NK-92 (cell line): Measurements from ENCODE around the gene PLTP.
"Not testable (repeated sequence)": the region's sequence is repeated elsewhere in the genome, so short reads cannot be mapped to it uniquely, and the experiment has no call there.

Experiments used
- DNase-seq: peaks from one replicate; lab custom pipeline; 2025; ENCODE audit not compliant: unreplicated experiment; lab: John Stamatoyannopoulos, UW

Gene PLTP

DNA sequence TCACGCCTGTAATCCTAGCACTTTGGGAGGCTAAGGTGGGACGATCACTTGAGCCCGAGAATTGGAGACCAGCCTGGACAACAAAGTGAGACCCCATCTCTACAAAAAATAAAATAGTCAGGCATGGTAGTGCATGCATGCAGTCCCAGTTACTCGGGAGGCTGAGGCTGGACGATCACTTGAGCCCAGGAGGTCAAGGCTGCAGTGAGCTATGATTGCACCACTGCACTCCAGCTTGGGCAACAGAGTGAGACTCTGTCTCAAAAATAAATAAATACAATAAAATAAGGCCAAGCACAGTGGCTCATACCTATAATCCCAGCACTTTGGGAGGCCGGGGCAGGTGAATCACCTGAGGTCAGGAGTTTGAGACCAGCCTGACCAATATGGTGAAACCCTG, 10.6 kb downstream of the PLTP start:
- DNase-seq, result not testable (repeated sequence)

DNA sequence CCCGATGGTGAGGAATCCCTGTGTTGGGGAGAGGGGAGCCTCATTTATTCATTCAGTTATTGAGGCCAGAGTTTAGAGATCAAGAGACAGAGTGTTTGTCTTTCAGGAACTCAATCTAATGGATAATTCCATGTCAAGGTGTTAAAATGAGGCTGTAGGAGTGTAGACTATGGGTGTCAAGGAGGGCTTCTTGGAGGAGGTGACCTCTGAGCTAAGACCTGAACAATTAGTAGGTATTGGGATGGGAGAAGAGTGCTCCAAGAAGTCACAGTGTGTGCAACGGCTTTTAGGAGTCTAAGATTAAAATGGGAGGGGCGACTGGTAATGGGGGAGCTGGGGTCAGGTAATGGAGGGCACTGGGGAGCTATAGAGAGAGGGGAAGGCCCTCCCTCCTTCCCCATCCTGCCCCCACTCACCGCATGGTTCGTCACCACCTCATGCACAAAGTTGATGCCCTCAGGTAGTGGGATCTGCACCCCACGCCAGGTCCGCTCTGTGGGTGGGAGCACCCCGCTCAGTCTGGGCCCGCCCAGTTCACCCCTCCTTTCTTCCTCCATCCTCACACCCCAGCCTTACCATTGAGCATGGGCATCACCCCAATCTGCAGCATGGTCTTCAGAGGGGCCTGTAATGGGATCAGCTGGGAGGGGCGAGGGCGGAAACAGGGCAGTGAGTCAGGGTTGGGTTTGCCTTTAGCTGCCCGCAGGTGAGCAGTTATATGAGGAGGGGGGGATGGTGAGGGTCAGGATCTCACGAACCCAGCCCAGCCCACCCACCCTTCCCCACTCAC, 12.7 kb downstream of the PLTP start:
- no peak for DNase-seq

DNA sequence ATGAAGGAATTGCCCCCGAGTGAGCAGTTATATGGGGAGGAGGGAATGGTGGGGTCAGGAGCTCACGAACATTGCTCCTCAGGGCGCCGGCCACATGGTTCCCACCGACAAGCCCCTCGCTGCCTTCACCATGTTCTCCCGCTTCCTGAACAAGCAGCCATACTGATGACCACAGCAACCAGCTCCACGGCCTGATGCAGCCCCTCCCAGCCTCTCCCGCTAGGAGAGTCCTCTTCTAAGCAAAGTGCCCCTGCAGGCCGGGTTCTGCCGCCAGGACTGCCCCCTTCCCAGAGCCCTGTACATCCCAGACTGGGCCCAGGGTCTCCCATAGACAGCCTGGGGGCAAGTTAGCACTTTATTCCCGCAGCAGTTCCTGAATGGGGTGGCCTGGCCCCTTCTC, 13.7 kb downstream of the PLTP start:
- no peak for DNase-seq

DNA sequence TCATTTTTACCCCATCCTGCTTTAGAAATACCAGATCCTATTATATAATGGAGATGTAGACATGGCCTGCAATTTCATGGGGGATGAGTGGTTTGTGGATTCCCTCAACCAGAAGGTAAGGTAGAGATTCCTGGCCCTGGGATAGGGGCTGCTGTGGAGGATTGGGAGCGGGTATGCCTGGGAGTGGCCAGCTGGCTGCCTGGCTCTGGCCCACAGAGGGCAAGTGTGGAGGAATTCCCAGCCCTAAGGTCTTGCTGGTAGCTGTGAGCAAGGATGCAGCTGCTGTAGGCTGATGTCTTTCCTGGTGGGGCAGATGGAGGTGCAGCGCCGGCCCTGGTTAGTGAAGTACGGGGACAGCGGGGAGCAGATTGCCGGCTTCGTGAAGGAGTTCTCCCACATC, 14.3 kb downstream of the PLTP start:
- DNase-seq, result no peak

DNA sequence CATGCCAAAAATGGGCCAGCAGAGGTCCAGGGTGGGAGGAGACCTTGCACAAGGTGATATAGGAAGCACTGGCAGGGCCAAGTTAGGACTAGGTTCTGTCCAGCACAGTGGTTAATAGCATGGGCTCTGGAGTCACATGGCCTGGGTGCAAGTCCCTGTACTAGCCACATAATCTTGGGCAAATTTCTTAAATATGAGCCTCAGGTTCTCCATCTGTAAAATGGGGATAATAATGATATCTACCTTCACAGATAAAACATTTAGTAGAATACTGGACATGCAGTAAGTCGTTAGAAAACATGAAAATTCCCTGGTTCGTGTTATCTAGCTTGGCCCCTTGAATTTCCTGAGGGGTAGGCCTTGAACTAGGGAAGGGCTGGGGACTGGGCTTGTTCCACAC, 14.7 kb downstream of the PLTP start:
- no peak for DNase-seq

DNA sequence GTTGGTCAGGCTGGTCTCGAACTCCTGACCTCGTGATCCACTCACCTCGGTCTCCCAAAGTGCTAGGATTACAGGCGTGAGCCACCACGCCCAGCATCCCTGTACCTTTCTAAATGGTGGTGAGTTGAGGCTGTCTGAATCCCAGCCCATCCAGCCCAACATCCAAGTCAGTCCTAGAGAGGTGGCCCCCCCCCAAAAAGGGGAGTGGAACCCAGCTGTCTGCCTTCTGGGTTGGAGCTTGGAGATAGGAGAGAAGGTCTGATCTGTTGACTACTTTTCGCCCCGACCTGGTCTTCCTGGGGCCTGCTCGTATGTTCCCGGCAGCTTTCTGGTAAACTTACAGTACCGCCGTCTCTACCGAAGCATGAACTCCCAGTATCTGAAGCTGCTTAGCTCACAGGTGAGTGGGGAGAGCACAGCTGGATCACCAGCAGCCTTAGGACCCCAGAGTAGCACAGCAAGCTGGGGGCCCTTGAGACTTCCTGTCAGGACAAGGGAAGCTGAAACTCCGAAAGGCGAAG, 15.3 kb downstream of the PLTP start:
- no peak for DNase-seq

DNA sequence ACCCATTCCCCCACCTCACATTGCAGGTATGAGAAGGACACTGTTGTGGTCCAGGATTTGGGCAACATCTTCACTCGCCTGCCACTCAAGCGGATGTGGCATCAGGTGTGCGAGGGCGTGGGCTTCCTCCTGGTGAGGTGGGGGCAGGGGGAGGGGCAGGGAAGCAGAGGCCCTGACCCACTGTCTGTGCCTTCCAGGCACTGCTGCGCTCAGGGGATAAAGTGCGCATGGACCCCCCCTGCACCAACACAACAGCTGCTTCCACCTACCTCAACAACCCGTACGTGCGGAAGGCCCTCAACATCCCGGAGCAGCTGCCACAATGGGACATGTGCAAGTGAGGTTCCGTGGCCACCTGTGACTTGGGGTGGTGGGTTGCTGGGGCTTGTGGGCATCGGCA, 17.2 kb downstream of the PLTP start:
- DNase-seq, result no peak

DNA sequence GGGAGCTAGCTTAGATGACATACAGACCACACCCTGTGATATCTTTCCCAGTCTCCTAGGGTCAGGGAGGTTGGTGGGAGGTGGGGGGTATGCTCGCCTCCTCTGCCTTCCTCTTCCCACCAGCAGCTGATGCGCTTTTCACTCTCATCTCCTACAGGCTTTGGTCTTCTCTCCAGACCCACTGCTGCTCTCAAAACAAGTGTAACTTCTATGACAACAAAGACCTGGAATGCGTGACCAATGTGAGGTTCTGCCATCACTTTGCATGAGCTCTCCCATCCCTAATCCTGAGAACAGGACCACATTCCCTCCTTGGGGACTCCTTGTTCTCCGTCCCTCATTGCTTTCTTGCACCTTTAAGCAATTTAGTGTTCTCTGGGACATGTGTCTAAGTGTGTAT, 18.1 kb downstream of the PLTP start:
- no peak for DNase-seq

DNA sequence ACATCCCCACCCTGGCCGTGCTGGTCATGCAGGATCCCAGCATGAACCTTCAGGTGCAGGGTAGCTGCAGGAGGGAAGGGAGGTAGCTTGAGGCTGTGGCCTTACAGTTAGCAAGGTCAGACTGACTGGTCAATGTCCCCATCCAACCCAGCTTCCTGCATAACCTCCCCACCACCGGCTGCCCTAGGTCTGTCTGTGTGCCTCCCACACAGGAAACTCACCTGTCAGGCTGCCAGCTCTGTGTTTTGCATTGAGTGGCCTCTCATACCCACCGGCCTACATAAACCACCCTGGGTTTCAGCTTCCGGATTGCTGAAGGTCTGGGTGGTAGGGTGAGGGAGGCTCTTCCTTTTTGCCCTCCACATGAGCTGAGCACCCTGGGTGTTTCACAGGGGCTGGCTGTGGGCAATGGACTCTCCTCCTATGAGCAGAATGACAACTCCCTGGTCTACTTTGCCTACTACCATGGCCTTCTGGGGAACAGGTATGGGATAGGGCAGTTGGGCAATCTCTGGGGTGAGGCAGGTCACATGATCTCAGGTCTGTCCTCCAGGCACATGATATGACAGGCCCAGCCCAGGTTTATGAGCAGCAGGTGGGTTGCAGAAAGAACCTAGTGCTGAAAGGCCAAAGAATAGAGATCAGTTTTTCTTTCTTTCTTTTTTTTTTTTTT, 19.0 kb downstream of the PLTP start:
- DNase-seq, result no peak

DNA sequence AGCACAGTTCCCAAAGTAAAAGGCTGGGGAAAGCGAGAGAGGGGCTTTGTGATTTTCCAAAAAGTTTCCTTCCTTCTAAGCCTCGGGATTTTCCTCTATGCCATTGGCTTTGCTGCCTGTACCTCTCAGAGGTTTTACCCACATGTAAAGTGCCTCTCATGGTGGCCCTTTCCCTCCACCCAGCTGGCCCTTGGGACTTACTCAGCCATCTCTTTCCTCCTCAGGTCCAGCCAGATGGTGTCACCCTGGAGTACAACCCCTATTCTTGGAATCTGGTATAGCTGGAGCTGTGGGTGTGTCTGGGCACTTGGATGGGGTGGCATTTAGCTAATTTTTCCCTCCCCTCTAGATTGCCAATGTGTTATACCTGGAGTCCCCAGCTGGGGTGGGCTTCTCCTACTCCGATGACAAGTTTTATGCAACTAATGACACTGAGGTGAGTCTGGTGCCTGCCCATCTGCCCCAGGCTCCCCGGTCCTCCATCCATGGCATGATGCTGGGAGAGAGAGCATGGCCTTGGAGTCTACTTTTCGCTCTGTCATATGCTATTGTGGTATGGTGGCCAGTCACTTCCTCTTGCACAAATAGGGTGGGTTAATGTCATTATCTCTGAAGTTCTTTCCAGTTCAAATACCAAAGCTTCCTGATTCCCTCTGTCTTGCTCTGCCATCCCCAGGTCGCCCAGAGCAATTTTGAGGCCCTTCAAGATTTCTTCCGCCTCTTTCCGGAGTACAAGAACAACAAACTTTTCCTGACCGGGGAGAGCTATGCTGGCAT, 19.7 kb downstream of the PLTP start:
- no peak for DNase-seq

DNA sequence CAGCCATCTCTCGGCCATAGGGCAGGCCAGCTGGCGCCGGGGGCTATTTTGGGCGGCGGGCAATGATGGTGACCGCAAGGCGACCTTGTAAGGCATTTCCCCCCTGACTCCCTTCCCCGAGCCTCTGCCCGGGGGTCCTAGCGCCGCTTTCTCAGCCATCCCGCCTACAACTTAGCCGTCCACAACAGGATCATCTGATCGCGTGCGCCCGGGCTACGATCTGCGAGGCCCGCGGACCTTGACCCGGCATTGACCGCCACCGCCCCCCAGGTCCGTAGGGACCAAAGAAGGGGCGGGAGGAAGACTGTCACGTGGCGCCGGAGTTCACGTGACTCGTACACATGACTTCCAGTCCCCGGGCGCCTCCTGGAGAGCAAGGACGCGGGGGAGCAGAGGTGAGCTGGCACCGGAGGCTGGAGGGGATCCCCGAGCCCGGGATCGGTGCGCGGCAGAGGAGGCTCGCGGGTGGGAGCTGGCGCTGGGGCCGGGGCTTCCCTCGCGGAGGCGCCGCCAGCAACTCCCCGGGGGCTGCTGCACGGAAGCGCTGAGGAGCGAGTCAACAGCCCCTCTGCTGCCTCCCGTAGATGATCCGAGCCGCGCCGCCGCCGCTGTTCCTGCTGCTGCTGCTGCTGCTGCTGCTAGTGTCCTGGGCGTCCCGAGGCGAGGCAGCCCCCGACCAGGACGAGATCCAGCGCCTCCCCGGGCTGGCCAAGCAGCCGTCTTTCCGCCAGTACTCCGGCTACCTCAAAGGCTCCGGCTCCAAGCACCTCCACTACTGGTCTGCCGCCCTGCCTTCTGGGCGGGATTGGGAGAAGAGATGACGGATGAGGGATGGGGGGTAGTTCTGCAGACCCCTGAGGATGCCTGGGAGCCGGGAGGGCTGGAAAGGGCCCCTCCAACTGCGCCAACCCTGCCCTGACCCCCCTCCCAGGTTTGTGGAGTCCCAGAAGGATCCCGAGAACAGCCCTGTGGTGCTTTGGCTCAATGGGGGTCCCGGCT, 20.7 kb downstream of the PLTP start, which contains the start of the genes CTSA and NEURL2:
Gene CTSA (plus strand): TSS at position 351 of the 999 bp plus-strand sequence. CDS start 234 bp downstream, at position 585.
Gene NEURL2 (minus strand): TSS at position 224 of the 999 bp plus-strand sequence. CDS start 217 bp downstream, at position 7.
- no peak for DNase-seq

DNA sequence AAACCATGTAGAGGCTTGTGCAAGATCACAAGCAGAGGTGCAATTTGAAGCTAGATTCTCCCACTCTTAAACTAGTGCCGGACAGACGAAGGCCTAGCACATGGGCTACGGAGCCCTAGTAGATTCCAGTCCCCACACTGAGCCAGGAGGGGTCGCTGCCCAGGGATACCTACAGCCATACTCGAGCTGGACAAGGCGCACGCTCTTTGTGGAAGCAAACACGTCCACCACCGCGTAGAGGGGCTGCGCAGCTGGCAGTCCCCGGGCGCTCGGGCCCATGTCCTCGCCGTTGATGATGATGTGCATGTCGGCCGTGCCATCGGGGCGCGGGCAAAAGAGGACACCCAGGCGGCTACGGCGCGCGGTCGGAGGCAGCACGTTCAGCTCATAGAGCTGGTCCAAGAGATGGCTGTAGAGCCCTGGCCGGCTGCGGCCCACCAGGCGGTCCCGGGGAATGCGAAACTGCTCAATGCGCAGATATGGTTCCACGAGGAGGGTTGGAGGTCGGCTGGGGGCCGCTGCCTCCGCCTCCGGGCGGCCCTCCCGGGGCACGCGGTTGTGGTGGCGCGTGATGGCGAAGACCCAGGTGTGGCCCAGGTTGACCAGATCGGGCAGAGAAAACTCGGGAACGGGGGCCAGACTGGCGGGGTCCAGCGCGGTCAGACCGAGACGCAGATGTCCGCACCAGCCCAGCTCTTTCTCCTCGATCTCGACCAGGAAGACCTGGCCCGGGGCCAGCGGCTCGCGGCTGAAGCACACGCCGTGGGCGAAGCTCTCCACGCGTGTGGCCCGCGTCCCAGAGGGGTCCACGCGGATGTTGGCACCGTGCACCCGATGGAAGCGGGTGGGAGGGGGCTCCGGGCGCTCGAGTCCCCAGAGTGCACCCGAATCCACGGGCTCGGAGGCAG, 21.6 kb downstream of the PLTP start:
- no peak for DNase-seq

DNA sequence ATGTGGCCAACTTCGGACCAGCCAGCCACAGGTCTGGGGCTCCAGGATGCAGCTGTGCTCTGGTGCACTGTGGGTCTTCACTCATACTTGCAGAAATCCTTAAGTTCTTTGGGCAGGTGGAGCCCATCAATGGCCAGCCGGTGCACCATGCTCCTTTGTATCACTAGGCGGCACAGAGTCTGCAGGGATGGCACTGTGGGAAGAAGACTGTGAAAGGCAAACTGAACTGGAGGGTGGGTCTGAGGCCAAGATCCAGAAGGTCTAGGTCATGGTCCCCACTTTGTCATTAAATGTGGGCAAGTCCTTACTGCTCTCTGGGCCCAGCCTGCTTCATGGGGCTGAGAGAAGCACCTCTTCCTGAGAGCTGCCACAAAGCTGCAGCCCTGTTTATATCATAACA, 23.3 kb downstream of the PLTP start:
- DNase-seq, result no peak

DNA sequence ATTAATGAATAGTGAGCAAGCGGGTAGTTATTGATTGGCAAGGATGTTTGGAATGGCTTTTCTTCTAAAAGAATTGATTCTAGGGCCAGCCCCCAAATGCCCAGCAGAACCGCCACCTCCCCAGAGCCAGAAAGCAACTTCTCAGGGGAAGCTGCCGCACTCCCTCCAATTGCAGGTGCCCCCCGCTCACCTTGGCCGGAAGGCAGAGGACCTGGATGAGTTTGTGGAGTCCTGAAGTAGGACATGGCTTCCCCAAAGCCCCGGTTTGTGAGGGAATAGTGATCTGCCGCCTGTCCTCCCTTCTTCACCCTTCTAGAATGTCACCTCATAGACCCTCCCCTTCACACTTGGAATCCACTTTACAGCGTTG, 24.6 kb downstream of the PLTP start, which contains the start of gene SPATA25:
Gene SPATA25 (minus strand): TSS at position 277 of the 370 bp plus-strand sequence. CDS start 32 bp downstream, at position 245.
- DNase-seq, result no peak

DNA sequence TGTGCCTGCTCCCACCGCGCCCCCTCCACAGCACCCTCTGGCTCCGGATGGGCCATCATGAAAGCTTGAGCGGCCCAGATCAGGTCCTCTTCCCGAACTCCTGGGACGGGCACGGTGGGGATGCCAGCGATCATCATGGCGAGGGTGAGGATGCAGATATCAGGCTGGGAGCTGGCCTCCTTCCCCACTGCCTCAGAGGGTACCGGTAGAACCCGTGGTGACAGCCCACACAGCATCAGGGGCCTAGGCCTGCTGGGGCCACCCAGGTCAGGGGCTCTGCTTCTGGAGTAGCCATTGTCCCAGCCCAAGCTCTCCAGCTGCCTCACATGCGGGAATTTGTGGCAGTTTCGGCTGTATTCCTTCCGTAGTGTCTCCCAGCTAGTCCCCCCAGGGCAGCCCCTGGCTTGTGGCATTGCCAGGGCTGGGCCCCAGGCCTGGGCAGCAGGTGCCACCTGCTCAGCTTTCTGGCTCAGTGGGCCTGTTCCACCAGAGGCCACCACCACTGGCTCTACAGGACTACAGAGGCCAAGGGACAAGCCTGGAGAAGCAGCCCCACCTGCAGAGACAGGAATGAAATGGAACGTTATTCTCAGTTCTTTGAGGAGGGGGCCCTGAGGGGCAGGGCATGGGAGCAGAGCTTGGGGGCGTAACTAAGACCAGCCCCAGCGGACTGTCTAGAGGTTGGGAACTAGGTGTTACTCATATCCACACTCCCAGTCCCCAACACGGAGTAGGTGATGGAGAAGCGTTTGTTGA, 25.2 kb downstream of the PLTP start:
- DNase-seq, result no peak

DNA sequence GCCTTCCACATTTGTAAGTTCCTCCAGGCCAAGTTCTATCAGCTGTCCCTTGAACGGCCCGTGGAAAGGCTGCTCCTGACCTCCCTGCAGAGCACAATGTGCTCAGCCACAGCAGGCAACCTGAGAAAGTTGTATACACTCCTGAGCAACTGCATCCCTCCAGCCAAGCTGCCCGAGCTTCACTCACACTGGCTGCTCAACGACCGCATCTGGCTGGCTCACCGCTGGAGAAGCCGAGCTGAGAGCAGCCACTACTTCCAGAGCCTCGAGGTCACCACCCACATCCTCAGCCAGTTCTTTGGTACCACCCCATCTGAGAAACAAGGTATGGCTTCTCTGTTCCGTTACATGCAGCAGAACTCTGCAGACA, 28.9 kb downstream of the PLTP start:
- DNase-seq, result no peak

DNA sequence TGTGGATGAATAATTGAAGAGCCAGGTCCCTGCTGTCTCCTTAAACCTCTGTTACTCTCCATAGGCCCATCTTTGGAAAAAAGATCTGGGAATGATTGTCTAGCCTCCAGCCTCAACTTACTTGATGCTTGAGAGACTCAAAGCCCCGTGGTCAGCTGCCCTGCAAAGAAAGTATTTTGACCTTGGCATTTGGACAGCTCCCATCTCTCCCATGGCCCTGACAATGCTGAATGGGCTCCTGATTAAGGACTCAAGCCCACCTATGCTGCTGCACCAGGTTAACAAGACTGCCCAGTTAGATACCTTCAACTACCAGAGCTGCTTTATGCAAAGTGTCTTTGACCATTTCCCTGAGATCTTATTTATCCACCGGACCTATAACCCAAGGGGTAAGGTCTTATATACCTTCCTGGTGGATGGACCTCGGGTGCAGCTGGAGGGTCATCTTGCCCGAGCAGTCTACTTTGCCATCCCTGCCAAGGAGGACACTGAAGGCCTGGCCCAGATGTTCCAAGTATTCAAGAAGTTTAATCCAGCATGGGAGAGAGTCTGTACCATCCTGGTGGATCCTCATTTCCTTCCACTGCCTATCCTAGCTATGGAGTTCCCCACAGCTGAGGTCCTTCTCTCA, 29.4 kb downstream of the PLTP start:
- no peak for DNase-seq
